Islet of Langerhans (tissue), 1 donor: ENCODE data around the gene COLQ.
"Not testable (repeated sequence)": the region's sequence is repeated elsewhere in the genome, so short reads cannot be mapped to it uniquely, and the experiment has no call there.

Experiments used
- FAIRE-seq: peaks from one replicate; lab custom pipeline; 2011; peaks lifted over from hg19 to GRCh38; lab: Jason Lieb, UNC

The COLQ gene

DNA sequence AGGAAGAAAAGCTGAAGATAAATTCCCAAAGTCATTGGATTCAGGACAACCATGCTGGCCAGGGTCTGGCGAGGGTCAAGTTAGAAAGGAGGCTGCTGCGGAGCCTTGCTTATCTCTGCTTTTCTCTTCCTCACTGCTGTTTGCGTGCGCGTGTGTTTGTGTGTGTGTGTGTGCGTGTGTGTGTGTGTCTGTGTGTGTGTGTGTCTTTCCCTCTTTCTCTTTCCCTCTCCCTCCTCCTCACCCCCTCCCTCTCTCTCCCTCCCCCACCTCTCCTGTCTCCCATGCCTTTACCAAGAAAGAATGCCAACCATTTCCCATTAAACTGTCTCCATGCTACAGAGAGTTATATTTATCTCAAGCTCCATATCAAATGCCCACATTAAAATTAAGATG lies at the start of gene COLQ:
Gene COLQ (minus strand): TSS at position 134 of the 393 bp plus-strand sequence. CDS start 81 bp downstream, at position 53.
- no peak for FAIRE-seq

DNA sequence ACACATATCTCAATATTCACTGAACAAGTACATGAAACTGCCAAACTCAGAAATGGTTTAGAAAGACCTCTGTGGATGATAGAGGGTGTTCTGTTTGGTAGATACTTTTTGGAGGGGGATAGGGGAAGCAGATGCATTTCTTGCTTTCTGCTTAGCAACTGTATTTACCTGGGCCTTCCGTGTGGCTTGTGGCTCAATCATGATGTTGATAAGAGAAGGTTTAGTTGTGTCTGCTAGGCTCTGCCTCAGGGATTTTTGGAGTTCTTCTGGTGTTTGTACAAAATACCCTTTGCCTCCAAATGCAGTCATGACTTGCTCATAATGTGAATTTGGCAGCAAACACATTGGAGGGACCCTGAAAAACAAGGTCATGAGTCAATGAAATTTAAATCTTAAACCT lies 41.7 kb upstream of the COLQ start:
- no peak for FAIRE-seq

DNA sequence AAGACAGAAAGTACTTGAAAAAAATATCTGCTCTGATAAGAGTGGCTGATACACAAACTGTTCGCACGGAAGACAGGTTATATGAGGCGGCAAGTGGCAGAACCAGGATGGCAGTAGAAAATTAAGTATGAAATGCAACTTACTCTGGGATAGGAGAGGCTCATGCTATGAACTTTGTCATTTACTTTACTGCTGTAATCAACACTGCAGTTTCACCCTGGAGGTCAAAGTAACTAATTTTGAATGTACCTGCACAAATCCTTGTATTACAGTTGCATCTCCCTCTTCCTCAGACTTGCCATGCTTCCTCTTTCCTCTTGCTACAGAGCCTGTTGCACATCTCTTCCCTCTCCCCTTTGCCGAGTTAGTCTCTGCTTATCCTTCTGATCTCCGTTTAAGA lies 41.1 kb upstream of the COLQ start:
- FAIRE-seq: no peak

DNA sequence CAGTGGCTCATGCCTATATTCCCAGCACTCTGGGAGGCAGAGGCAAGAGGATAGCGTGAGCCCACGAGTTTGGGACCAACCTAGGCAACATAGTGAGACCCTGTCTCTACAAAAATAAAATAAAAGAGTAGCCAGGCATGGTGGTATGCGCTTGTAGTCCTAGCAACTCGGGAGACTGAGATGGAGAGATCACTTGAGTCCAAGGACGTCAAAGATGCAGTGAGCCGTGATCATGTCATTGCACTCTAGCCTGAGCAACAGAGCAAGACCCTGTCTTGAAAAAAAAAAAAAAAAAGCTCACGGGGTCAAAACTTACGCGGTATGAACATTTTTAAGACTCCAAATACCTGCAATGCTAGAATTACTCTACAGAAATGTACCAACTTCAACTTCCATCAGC lies 37.1 kb upstream of the COLQ start:
- no peak for FAIRE-seq

DNA sequence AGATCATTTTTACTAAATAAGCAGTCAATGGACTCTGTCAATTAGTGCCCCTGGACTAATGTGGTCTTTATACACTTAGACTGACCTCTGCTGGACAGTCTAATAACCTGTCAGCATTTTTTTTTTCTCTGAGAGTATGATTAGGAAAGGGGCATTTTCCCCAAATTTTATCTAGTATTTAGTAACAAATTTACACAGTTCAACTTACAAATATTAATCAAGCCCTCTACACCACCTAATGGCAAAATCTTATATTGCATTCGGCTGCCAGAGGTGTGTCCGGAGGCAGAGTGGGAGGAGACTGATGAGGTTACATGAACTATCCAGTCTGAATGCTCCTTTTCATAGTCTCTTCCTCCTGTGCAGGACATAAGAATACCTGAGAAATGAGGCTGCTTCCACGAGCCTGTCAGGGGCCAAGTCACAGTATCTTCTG lies 36.0 kb upstream of the COLQ start:
- peak; percentile 97 for FAIRE-seq

DNA sequence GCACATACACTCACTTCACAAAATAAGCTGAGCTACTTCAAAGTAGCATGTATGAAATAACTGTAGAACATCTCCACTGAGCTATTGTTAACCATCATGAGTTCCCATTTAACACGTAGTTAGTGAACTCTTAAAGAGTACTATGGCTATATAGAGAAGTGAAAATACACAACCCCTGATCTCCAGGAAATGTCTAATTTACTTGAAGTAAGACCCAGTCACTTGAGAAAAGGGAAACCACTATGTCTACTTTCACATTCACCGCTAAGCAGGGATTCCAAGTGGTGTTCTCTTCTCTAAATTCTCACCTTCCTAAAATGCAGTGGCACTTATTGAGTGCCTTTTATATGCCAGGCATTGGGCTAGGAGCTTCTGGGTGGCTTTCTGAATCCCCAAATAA lies 35.0 kb upstream of the COLQ start:
- FAIRE-seq: no peak

DNA sequence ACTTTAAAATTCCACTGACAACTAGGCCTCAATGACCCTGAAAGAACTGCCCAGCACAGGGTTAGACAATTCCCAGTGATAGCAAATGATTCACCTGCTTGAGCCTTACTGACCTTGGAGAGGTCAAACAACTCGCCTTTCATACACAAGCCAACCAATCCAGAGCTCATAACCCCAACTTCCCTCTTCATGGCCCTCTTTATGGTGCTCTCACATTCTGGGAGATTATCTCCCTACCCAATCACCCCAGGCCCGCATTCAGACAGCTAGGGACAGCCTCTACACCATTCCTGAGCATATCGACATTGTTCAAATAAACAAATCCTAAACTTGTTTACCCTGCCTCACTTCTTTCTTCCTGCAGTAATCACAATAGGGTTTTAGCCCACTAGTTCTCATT lies 32.2 kb upstream of the COLQ start:
- no peak for FAIRE-seq

DNA sequence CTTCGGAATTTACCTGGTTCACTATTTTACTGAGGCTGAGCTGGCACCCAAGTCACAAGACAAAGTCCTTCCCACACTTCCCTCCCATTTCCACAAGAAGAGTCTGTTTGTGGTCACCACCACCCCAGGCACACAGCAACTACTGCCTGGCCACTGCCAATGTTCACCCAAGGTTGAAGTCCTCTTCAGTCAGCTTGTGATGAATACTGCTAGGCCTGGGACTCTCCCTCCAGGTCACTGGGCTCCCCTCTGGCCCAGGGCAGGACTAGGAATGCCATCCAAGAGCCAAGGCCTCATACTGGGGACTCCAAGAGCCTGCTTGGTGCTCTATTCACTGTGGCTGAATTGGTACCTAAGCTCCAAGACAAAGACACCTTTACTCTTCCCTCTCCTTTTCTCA lies 30.4 kb upstream of the COLQ start:
- FAIRE-seq: no peak

DNA sequence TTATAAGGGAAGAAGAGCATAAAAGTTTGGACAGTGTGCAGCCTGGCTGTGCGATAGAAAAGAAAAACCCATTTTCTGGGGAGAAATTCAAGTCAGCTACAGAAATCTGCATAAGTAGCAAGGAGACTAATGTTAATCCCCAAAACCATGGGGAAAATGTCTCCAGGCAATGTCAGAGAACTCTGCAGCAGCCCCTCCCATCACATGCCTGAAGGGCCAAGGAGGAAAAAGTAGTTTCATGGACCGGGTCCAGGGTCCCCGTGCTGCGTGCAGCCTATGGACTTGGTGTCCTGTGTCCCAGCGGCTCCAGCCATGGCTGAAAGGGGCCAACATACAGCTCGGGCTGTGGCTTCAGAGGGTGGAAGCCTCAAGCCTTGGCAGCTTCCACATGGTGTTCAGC lies 28.3 kb upstream of the COLQ start:
- FAIRE-seq: no peak

DNA sequence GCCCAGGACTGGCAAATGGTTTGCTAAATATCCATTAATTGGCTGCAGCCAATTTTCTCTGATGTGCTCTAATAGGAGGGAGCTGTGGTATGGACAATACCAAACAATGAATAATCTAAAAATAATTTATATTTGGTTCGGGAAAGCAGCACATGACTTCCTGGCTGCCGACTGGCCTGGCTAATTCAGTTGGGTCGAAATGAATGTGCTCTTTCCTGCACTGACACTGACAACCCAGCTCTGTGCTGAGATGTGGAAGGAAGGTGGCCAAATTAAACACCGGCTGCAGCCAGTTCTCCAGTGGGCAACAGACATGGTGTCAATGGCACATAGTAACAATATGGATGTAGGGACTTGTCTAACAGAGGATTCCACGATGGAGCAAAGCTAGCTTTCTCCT lies 21.1 kb upstream of the COLQ start:
- no peak for FAIRE-seq

DNA sequence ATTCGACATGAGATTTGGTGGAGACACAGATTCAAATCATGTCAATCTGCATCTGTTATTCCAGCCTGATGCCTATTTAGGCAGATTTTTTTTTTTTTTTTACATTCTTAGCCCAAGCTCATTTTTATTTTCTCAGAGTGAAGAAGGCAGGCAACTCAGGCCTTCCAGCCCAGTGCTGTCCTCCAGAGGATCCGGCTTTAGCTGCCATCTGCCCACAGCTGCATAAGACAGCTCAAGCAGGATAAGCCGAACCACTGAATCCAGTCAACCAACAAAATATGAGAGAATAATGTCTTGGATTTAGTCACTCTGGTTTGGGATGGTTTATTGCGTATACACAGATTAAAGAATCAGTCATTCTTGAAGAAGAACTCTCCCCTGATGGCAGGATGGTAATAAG lies 19.9 kb upstream of the COLQ start:
- no peak for FAIRE-seq

DNA sequence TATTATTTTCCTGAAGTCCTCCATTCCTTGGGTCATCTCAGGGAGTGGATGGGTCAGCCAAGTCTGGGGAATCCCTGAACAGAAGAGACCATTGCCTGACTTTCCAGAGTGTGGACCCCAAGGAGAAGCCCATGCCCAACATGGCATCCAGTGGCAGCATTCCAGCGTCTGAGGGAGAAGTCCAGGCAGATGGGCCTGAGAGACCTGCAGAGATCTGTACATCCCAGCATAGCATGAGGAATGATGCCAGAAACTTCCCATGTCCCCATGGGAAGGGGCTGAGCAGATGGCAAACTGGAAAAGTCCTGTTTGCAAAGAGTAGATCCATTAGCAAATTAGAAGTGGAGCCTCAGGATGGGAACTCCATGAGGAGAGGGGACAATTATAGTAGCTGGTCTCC lies 17.6 kb upstream of the COLQ start:
- no peak for FAIRE-seq

DNA sequence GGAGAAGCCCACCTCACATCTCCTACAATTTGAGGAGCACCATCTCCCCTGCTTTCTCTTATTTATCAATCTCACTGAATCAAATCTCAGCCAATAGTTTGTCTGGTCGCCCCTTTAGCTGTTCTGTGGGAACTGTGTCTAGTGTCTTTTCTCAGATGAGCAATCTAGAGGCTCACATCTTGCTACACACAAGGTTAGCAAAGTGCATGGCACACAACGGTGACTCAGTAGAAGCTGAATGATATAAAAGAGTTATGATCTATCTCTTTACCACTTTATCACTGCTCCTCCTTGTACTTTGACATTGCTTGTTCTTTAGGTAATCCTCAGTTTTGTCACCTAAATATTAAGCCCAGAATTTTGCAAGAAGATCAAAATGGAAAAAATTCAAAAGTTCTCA lies 16.8 kb upstream of the COLQ start:
- FAIRE-seq: no peak

DNA sequence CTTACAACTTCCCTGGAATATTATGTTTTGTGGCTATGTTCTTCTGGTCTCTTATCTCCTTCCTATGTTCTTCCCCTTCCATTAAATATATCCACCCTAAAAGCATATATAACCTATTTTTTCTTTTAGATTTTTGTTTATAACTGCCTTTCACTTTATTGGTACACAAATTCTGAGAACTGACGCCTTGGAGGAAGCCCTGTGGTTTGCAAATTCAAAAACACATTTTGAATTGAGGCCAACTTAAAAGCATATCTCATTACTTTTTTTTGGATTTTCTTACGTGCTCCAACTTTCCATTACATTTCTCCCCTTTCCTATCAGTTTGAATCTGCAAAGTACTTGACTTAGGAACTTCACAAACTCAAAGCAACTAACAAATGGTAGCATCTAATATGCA lies 15.3 kb upstream of the COLQ start:
- no peak for FAIRE-seq

DNA sequence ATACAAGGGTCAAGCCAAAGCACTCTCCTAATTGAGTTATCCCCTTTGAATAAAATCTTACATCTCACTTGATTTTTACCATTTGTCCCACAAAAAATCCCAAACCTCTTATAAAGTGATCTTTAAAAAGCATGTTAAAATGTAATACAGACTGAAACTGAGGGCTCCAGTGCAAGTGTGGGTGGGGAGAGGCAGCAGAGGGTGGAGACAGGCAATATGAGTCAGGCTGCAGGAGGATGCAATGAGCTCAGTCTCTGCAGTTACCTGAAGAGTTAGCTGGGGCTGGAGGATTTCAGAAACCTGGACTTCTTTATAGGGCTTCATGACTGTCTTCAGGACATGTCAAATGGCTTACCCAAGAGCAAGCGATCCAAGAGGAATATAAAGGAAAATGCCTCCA lies 14.2 kb upstream of the COLQ start:
- no peak for FAIRE-seq

DNA sequence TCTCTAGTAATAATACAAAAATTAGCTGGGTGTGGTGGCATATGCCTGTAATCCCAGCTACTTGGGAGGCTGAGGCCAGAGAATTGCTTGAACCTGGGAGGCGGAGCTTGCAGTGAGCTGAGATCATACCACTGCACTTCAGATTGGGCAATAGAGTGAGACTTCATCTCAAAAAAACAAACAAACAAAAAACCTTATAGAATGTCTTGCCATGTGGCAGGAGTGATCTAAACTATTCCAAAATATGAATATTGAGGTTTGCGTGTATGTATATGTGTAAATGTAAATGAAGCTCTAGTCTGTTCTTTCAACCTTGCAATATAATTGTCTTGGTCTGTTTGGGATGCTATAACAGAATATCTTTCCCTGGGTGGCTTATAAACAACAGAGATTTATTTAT lies 11.1 kb upstream of the COLQ start:
- not testable (repeated sequence) for FAIRE-seq

DNA sequence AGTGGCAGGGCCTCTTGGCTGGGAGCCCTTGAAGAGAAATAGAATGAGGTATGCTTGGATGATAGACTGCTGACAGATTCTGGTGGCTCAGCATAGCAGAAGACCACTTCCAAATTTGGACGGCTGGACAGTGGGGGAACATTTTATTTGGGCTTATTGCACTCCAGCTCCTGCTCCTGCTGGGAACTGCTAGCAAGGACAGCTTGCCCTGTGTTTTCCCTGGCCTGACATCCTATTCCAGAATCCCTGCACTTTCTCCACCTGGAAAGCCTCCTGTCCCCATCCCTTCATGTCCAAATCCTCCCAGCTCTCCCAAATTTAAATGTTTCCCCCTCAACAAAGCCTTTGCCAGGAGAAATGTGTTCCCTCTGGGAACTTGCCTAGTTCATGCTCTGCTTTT lies 9.8 kb upstream of the COLQ start:
- FAIRE-seq: no peak

DNA sequence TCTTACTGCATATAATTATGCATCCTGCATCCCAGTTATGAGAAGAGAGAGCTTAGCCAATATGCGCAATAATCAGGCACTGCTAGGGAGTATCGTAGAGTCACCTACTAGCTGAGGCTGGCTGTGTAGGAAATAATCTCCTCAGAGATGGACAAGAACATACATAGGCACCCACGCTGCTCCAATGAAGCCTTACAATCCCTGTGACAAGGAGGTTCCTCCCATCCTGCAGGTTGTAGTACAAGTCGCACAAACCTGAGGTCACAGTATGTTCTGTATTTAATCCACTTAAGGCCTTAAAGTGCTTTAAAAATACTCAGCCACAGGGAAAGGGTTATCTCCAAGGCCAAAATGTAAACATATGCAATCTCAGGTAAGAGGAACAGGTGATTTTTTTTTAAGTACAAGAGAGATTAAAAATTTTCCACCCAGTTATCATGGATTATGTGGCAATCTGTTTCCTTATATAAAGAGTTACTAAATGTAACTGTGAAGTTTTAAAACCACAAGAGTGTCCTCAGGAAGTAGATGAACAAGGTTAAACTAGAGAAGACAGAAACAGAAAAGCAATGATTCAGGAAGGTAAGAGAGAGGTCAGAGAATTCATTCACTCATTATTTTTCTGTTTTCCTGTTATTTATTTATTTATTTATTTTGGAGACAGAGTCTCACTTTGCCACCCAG lies 7.5 kb upstream of the COLQ start:
- FAIRE-seq: no peak

DNA sequence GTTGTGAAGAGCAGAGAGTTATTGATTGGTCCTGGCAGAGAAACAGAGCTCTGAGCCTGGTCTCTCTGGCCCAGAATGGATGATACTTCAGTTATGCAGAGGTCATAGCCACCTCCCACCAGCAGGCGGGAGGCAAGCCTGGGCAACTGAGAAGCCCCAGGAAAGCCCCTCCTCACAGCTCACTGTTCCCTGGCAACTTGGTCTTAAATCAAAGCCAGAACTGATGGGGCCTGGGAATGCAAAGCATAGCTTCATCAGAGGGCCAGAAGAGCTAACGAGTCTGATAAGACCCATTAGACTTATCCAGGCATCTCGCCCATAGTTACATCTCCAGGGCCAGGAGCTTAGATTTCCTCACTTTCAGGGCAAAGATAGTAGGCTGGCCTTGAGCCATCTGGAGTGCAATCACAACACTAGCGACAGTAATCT lies 5.5 kb upstream of the COLQ start:
- FAIRE-seq: no peak

DNA sequence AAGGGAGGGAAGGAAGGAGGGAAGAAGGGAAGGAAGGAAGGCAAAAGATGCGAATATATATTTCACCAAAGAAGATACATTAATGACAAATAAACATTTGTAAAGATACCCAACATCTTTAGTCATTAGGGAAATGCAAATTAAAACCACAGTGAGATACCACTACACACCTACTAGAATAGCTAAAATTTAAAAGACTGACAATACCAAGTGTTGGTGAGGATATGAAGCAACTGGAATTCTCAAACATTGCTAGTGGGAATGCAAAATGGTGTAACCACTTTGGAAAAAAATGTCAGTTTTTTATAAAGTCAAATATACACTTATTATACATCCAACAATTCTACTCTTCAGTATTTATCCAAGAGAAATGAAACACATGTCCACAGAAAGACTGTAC lies 4.3 kb upstream of the COLQ start:
- FAIRE-seq: no peak

DNA sequence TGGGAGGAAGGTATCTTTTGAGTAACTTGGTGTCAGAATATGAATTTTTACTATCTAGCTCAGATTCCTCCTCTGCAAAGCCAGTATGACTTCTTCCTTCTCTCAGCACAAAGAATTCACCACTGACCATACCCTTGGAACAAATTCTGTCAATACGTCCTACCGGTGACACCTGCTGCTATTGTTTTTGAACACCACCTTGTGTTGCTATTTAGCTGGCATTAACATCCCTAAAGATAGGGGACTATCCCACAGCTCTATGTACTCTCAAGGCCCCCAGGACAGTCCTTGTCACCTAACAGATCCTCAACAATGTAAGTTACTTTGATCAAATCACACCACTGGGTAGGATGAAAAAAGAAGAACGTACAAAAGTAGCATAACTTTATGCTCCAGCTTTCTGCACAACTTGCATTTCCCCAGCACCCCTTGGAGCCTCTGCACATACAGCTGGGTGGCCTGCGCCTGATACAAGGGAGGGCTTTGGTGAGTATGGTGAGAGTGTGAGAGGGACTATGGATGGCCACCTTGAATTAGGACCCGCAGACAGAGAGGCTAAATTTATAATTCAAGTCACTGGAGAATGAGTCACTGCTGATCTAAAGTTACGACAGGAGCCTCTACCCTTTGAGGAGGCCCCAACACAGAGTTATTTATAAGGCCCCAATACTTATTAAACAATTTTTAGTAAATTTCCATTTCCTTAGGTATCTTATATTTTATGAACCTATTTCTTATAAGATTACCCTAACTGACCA lies 2.3 kb upstream of the COLQ start:
- no peak for FAIRE-seq

DNA sequence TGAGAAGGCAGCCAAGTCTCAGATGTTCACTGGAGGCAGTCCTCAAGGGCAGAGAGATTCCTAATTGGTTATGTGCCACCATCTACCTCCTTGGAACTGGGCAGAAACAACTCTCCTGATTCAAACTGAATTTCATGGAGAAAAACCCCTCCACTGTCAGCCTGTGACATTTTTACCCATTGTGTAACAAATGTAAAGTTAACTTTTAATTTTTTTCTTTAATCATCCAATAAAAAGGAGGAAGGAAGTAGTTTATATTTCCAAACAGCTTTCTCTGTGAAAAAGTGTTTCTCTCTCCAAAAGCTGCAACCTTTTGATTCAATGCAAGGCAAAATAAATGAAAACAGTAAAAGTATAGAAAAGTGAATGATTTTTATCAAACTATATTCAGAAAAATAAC lies 510 bp upstream of the COLQ start:
- FAIRE-seq: no peak

DNA sequence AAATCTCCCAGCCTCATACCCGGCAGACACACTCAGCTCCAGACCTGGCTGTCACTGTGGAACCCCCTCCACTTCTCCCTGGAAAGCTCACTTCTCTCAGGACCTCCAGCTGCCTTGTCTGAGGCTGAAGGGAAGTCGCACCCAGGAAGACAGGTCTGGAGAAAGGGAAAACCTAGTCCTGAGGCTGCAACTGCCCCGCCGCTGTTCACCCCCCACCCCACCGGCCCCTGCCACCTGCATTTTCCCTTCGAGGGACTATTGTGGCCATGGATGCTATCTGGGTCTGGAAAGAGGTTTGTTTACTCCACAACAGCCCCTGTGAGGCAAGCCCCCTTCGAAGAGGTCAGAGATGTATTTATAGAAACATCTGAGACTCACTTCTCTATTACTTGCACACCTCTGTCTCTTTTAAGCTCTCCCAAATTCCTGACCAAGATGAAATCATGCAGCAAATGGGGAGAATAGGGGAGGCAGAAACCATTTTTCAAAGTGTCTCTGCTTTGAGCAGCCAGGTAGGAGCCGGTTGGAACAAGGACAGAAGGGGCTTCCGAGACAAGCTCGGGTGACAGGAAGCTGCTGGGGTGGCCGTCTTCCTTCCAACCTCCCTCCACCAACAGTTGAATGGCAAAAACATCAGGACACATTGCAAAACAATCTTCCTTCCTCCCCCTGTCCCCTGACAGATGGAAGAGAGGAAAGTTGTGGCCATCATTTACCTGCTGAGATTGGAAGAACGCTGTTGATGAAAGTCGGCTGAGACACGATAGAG lies 518 bp downstream of the COLQ start:
- no peak for FAIRE-seq
